ENCODE measurements around the gene SCN4B.

The SCN4B gene

DNA sequence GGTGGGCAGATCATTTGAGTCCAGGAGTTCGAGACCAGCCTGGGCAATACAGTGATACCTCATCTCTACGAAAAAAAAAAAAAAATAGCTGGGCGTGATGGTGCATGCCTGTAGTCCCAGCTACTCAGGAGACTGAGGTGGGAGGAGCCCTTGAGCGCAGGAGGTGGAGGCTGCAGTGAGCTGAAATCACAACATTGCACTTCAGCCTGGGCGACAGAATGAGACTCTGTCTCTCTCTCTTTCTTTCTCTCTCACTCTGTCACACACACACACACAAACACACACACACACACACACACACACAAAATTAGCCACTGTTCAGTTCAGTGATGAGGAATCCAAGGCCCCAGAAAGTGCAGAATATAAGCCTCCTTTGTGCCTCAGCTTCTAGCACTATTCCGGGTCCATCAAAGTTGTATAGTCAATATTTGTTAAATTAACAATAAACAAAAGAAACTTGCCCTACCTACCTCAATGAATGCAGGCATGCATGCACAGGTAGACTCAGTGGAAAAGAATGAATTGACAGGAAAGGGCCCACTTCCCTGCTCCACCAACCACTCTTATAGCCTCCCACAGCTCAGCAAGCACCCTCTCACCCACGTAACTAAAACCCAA is 62.0 kb downstream of the SCN4B start:
- ATAC-seq, result no peak
- TF ChIP-seq BACH2 (CRISPR knock-in tag; IDR thresholded peaks at IDR 0.05; ENCODE audit: borderline replicate concordance) (no peak), TCF4 (CRISPR knock-in tag; IDR thresholded peaks at IDR 0.05; ENCODE audit: borderline replicate concordance) (no peak), OSR1 (CRISPR knock-in tag; IDR thresholded peaks at IDR 0.05) (no peak), ARNTL (CRISPR knock-in tag; IDR thresholded peaks at IDR 0.05; ENCODE audit: borderline replicate concordance, low read depth) (no peak), ZNF565 (CRISPR knock-in tag; conservative IDR thresholded peaks at IDR 0.05; ENCODE audit: low read depth) (no peak), ZC3H10 (CRISPR knock-in tag; IDR thresholded peaks at IDR 0.05) (no peak)
- TF ChIP-seq, protein P1, sequence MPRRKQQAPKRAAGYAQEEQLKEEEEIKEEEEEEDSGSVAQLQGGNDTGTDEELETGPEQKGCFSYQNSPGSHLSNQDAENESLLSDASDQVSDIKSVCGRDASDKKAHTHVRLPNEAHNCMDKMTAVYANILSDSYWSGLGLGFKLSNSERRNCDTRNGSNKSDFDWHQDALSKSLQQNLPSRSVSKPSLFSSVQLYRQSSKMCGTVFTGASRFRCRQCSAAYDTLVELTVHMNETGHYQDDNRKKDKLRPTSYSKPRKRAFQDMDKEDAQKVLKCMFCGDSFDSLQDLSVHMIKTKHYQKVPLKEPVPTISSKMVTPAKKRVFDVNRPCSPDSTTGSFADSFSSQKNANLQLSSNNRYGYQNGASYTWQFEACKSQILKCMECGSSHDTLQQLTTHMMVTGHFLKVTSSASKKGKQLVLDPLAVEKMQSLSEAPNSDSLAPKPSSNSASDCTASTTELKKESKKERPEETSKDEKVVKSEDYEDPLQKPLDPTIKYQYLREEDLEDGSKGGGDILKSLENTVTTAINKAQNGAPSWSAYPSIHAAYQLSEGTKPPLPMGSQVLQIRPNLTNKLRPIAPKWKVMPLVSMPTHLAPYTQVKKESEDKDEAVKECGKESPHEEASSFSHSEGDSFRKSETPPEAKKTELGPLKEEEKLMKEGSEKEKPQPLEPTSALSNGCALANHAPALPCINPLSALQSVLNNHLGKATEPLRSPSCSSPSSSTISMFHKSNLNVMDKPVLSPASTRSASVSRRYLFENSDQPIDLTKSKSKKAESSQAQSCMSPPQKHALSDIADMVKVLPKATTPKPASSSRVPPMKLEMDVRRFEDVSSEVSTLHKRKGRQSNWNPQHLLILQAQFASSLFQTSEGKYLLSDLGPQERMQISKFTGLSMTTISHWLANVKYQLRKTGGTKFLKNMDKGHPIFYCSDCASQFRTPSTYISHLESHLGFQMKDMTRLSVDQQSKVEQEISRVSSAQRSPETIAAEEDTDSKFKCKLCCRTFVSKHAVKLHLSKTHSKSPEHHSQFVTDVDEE (CRISPR knock-in tag; IDR thresholded peaks at IDR 0.05), result no peak

DNA sequence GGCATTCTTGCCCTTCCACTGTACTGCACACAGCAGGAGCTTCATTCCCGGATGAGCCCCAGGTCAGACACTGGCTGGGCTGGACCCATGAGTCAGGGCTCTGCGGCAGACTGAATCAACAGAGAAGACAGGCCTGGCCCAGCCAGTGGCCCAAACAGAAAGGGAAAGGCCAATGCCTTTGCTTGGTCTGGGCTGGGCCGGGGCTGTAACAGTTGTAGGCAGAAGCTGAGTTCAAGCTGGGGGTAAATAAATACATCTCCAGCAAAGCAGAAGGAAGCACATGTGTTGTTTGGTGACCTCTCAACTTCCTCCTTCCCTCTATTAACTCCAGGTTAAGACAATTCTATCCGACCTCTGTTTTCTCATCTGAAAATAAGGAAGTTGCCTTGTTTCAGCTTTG is 64.1 kb downstream of the SCN4B start:
- no peak for ATAC-seq
- TF ChIP-seq TCF4 (CRISPR knock-in tag; IDR thresholded peaks at IDR 0.05; ENCODE audit: borderline replicate concordance) (no peak), ISL1 (CRISPR knock-in tag; IDR thresholded peaks at IDR 0.05) (no peak), ESRRG (CRISPR knock-in tag; IDR thresholded peaks at IDR 0.05) (no peak), OSR1 (CRISPR knock-in tag; IDR thresholded peaks at IDR 0.05) (no peak), RARB (CRISPR knock-in tag; IDR thresholded peaks at IDR 0.05) (no peak), ZNF8 (CRISPR knock-in tag; IDR thresholded peaks at IDR 0.05) (no peak), ZNF70 (CRISPR knock-in tag; IDR thresholded peaks at IDR 0.05) (no peak)
- TF ChIP-seq, protein P2, sequence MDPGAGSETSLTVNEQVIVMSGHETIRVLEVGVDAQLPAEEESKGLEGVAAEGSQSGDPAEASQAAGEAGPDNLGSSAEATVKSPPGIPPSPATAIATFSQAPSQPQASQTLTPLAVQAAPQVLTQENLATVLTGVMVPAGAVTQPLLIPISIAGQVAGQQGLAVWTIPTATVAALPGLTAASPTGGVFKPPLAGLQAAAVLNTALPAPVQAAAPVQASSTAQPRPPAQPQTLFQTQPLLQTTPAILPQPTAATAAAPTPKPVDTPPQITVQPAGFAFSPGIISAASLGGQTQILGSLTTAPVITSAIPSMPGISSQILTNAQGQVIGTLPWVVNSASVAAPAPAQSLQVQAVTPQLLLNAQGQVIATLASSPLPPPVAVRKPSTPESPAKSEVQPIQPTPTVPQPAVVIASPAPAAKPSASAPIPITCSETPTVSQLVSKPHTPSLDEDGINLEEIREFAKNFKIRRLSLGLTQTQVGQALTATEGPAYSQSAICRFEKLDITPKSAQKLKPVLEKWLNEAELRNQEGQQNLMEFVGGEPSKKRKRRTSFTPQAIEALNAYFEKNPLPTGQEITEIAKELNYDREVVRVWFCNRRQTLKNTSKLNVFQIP (CRISPR knock-in tag; IDR thresholded peaks at IDR 0.05; ENCODE audit: borderline replicate concordance, low read depth), result no peak
- TF ChIP-seq, protein P3, sequence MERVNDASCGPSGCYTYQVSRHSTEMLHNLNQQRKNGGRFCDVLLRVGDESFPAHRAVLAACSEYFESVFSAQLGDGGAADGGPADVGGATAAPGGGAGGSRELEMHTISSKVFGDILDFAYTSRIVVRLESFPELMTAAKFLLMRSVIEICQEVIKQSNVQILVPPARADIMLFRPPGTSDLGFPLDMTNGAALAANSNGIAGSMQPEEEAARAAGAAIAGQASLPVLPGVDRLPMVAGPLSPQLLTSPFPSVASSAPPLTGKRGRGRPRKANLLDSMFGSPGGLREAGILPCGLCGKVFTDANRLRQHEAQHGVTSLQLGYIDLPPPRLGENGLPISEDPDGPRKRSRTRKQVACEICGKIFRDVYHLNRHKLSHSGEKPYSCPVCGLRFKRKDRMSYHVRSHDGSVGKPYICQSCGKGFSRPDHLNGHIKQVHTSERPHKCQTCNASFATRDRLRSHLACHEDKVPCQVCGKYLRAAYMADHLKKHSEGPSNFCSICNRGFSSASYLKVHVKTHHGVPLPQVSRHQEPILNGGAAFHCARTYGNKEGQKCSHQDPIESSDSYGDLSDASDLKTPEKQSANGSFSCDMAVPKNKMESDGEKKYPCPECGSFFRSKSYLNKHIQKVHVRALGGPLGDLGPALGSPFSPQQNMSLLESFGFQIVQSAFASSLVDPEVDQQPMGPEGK (CRISPR knock-in tag; IDR thresholded peaks at IDR 0.05; ENCODE audit: borderline replicate concordance), result no peak
- TF ChIP-seq, protein P4, sequence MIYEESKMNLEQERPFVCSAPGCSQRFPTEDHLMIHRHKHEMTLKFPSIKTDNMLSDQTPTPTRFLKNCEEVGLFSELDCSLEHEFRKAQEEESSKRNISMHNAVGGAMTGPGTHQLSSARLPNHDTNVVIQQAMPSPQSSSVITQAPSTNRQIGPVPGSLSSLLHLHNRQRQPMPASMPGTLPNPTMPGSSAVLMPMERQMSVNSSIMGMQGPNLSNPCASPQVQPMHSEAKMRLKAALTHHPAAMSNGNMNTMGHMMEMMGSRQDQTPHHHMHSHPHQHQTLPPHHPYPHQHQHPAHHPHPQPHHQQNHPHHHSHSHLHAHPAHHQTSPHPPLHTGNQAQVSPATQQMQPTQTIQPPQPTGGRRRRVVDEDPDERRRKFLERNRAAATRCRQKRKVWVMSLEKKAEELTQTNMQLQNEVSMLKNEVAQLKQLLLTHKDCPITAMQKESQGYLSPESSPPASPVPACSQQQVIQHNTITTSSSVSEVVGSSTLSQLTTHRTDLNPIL (CRISPR knock-in tag; IDR thresholded peaks at IDR 0.05; ENCODE audit: low read depth), result no peak
- TF ChIP-seq, protein P5, sequence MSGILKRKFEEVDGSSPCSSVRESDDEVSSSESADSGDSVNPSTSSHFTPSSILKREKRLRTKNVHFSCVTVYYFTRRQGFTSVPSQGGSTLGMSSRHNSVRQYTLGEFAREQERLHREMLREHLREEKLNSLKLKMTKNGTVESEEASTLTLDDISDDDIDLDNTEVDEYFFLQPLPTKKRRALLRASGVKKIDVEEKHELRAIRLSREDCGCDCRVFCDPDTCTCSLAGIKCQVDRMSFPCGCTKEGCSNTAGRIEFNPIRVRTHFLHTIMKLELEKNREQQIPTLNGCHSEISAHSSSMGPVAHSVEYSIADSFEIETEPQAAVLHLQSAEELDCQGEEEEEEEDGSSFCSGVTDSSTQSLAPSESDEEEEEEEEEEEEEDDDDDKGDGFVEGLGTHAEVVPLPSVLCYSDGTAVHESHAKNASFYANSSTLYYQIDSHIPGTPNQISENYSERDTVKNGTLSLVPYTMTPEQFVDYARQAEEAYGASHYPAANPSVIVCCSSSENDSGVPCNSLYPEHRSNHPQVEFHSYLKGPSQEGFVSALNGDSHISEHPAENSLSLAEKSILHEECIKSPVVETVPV (CRISPR knock-in tag; IDR thresholded peaks at IDR 0.05), result no peak

DNA sequence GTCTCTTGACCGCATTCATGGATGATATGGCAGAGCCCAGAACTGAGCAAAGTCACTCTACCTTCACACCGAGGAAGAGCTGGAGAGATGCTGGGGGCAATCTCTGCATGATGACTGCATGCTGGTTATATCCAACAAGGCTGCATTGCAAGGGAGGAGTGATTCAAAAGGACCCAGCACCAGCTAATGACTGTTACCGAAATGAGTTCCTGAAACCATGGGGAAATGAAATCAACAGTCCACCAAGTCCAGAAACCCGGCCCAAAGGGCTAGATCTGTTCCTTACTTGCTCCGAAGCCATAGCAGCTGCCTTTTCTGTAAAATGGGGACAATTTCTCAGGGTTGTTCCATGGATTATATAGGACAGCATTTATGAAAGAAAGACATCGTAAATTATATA is 64.7 kb downstream of the SCN4B start:
- TF ChIP-seq, protein P5 (CRISPR knock-in tag; IDR thresholded peaks at IDR 0.05), result no peak
- TF ChIP-seq ESRRG (CRISPR knock-in tag; IDR thresholded peaks at IDR 0.05) (no peak), ZC3H10 (CRISPR knock-in tag; IDR thresholded peaks at IDR 0.05) (no peak), BACH2 (CRISPR knock-in tag; IDR thresholded peaks at IDR 0.05; ENCODE audit: borderline replicate concordance) (no peak), OSR1 (CRISPR knock-in tag; IDR thresholded peaks at IDR 0.05) (no peak), PPARA (CRISPR knock-in tag; IDR thresholded peaks at IDR 0.05; ENCODE audit: borderline replicate concordance) (no peak)
- no peak for ATAC-seq

All from SK-N-SH treated with all-trans-retinoic acid at 6 μM for 48 hours (cell line).